Transverse colon (tissue), 4 donors: ENCODE measurements around the gene FUT6. TPM values are rescaled to one million over a fixed set of nuclear protein-coding genes. Genes with fewer than 3 reads are reported as not detected.

Source experiments
- DNase-seq: peaks from one replicate; pipeline ENCODE4 v3.0.0-alpha.2; 2019
- H3K27ac ChIP-seq, 4 donors: fragments of 200-600 bp; sonication (generic); 2 replicates each; pipeline ENCODE4 v1.5.1; 2016 to 2018; ENCODE audit warnings: inconsistent platforms in 4 of 4
- H3K27me3 ChIP-seq: fragments of 200-600 bp; sonication (generic); 2 replicates; pipeline ENCODE4 v1.5.1; 2017; ENCODE audit warnings: inconsistent platforms
- H3K36me3 ChIP-seq, 4 donors: fragments of 200-600 bp; sonication (generic); 2 replicates each; pipeline ENCODE4 v1.5.1; 2017 to 2019; ENCODE audit warnings: inconsistent platforms in 4 of 4
- H3K4me1 ChIP-seq, 4 donors: fragments of 200-600 bp; sonication (generic); 2 replicates each; pipeline ENCODE4 v1.5.1; 2017 to 2020; ENCODE audit warnings: inconsistent platforms in 4 of 4
- H3K4me3 ChIP-seq, 4 donors: fragments of 200-600 bp; sonication (generic); 1 replicate in 1 of 4; 2 replicates in 3 of 4; pipeline versions ENCODE4 v1.5.1 to v1.6.1; 2017 to 2019; ENCODE audit warnings: inconsistent platforms in 4 of 4
- H3K9me3 ChIP-seq, 2 donors: fragments of 200-600 bp; sonication (generic); 2 replicates each; pipeline ENCODE4 v1.5.1; 2017 to 2019; ENCODE audit warnings: inconsistent platforms in 2 of 2
- EP300 ChIP-seq: sonication (generic); formaldehyde crosslinking; IDR thresholded peaks from one replicate; pipeline ENCODE4 v1.6.1; 2017; ENCODE audit warnings: antibody characterized with exemption, low read depth
- POLR2A ChIP-seq: fragments of 450-650 bp; IDR thresholded peaks from one replicate; pipeline ENCODE4 v1.6.1; 2016; ENCODE audit warnings: antibody characterized with exemption, mild to moderate bottlenecking, moderate library complexity
- POLR2AphosphoS5 ChIP-seq, 3 donors: sonication (generic); formaldehyde crosslinking; IDR thresholded peaks; one replicate each; pipeline ENCODE4 v1.6.1; 2016; ENCODE audit warnings: antibody characterized with exemption in 3 of 3
- WGBS, 2 donors: methylation state at CpG; one replicate each; pipeline ENCODE4 v1.1.5; 2018; ENCODE audit warnings: low coverage in 1 of 2; 5-methylcytosine and 5-hydroxymethylcytosine counted together
- in situ Hi-C, 4 donors: fragments of 200-750 bp; cut with MboI; loops; one replicate each; pipeline versions ENCODE4 v1.15.0 to v1.15.1; 2017; ENCODE audit warnings: low sequenced_read_pairs in 3 of 4, low pct_ligation_motif_present in 1 of 4, low pct_unique_long_range_greater_than_20kb in 1 of 4
- intact Hi-C: fragments of 100-400 bp; cut with DNase I; formaldehyde crosslinking; loops from one replicate; pipeline ENCODE4 v1.15.1; 2023; ENCODE audit warnings: low total_unique reads
- total RNA-seq, 4 donors: library from RNA; depleted of rRNA; stranded (reverse); fragments of >200 nt; gene quantifications; one replicate each; pipeline ENCODE4 v1.1.0, GENCODE V29; 2016
- TF ChIP-seq, protein P1 (sequence below), 5 experiments: fragments of 200-600 bp in 3 of 5; fragments of 450-650 bp in 2 of 5; sonication (generic) in 3 of 5; IDR thresholded peaks; 1 replicate in 2 of 5; 2 replicates in 3 of 5; pipeline ENCODE4 v1.5.1; 2016 to 2017; ENCODE audit warnings: antibody characterized with exemption in 5 of 5, inconsistent platforms in 3 of 5, mild to moderate bottlenecking in 2 of 5, moderate library complexity in 1 of 5

The FUT6 gene
- total RNA-seq, 4 donors from 2014 or later, result 71.9 to 251 (median 115) TPM

DNA sequence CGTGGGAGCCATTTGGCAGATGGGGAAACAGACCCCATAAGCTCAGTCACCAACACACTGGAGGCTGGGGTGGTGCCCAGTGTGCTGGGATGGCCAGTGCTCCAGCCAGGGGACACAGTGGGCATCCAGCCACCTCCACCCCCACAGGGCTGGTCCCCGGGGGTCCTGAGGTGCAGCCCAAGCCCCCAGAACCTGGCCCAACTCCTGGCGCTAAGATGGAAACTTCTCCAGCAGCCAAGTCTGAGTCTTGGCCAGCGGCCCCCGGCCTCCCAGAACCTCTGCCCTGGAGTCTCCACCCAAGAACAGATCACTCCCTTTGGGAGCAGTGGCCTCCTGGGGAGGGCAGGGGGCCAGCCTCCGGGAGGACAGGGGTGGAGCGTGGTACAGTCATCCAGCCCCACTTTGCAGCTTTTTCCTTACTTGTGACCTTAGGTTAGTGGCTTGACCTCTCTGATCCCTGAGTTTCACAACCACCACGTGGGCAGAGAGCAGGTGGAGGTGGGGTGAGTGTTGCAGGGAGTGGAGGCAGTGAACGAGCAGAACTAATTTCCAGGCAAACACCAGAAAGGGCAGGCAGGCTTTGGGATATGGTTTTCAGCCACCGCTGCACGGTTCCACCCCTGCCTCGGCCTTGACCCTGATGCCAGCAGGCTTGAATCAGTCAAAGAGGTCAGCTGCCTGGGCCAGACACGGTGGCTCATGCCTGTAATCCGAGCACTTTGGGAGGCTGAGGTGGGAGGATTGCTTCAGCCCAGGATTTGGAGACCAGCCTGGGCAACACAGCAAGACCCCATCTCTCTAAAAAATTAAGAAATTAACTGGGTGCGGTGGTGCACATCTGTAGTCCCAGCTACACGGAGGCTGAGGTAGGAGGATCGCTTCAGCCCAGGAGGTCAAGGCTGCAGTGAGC lies 38.9 kb downstream of the FUT6 start:
- peaks cover 4 to 23% (median 18%) of the 10 kb centered on the region in 4 donors for H3K4me1 ChIP-seq
- no peak overlapping the region for H3K4me3 ChIP-seq
- DNase-seq, result no peak
- no peak overlapping the region for H3K27ac ChIP-seq
- H3K9me3 ChIP-seq, result no peaks in the 10 kb centered on the region
- intact Hi-C loops, result no loop called here
- in situ Hi-C loops, result loop anchor here in 3 of 4 donors (10.0 kb wide), 3 partner anchors 84 to 224 kb away; no protein-coding TSS in a partner anchor
- 74% methylated on average over 16 of the region's 17 CpGs; no CpG with 5 or more reads in 1 of the 2 donors for WGBS, 2 donors
- TF ChIP-seq EP300, result no peak
- no peak for TF ChIP-seq POLR2AphosphoS5 (IDR thresholded peaks at IDR 0.05)
- TF ChIP-seq, protein P1, sequence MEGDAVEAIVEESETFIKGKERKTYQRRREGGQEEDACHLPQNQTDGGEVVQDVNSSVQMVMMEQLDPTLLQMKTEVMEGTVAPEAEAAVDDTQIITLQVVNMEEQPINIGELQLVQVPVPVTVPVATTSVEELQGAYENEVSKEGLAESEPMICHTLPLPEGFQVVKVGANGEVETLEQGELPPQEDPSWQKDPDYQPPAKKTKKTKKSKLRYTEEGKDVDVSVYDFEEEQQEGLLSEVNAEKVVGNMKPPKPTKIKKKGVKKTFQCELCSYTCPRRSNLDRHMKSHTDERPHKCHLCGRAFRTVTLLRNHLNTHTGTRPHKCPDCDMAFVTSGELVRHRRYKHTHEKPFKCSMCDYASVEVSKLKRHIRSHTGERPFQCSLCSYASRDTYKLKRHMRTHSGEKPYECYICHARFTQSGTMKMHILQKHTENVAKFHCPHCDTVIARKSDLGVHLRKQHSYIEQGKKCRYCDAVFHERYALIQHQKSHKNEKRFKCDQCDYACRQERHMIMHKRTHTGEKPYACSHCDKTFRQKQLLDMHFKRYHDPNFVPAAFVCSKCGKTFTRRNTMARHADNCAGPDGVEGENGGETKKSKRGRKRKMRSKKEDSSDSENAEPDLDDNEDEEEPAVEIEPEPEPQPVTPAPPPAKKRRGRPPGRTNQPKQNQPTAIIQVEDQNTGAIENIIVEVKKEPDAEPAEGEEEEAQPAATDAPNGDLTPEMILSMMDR (IDR thresholded peaks at IDR 0.05), result no peak
- no peak for TF ChIP-seq POLR2A
- peaks cover 29% of the 10 kb centered on the region for H3K27me3 ChIP-seq
- H3K36me3 ChIP-seq, result no peaks in the 10 kb centered on the region

DNA sequence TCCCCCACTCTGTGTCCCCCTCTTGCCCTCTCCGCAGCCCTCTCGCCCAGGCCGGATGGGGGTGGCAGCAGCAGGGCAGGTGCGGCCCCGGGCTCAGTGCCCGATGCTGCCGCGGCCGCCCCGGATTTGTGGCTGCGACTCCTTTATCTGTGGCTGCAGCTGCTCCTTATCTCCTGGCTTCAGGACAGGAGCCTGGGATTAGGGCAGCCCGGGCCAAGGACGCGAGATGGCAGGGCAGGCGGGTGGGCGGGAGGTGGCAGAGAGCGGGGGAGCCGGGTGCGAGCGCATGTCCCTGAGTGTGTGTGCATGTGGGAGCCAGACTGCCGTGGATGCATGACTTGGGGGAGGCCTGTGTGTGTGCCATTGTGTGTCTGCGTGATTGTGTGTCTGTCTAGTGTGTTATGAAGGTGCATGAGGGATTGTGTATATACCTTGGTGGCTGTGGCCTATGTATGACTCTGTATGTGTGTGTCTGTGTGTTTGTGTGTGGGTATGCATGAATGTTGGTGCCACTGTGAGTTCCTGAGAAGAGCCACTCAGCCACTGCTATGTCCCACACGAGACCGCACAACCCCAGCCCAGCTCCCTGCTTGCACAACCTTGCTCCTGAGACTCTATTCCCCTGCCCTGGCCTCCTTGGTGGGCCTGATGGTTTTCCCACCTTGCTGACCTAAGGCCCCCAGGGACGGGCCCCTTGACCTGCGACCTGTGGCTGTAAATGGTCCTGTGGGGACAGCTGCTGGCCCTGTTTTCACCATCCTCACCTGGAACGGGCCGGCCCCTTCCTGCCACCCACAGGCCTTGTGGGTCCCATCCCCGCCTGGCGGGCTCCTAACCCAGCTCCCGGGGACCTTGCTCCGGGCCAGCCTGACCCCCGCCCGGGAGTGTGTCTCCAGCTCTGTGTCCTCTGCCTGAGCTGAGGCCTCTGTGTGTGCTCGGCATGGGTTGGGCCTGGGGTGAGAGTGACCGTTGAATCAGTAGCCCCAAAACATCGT lies 40.0 kb downstream of the FUT6 start:
- no peaks in the 10 kb centered on the region for H3K9me3 ChIP-seq
- H3K4me1 ChIP-seq, result peaks cover 4 to 18% (median 13%) of the 10 kb centered on the region in 4 donors
- H3K27me3 ChIP-seq, result peaks cover 24% of the 10 kb centered on the region
- intact Hi-C loops (no loop called here), in situ Hi-C loops (loop anchor here in 3 of 4 donors (10.0 kb wide), 3 partner anchors 85 to 225 kb away; no protein-coding TSS in a partner anchor)
- no peak overlapping the region for H3K4me3 ChIP-seq
- 47 to 81% methylated on average over 5 to 33 of the region's 37 CpGs for WGBS, 2 donors
- H3K27ac ChIP-seq, result no peak overlapping the region
- DNase-seq, result no peak
- TF ChIP-seq POLR2AphosphoS5 (IDR thresholded peaks at IDR 0.05), result no peak
- TF ChIP-seq, protein P1 (IDR thresholded peaks at IDR 0.05), result no peak
- no peak for TF ChIP-seq POLR2A
- no peak for TF ChIP-seq EP300
- H3K36me3 ChIP-seq, result no peaks in the 10 kb centered on the region

DNA sequence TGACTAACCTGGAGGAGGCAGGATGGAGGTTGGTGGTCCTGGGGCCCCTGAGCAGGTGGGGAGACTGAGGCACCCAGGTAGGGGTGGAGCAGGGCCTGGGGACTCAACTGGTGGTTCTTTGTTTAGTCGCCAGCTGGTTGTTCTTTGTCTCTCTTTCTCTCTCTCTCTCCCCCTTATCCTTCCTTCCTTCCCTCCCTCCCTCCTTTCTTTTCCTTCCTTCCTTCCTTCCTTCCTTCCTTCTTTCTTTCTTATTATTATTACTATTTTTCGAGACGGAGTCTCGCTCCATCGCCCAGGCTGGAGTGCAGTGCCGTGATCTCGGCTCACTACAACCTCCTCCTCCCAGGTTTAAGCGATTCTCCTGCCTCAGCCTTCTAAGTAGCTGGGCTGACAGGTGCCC lies 41.3 kb downstream of the FUT6 start:
- peaks cover 0 to 5% (median 2%) of the 10 kb centered on the region in 4 donors for H3K4me1 ChIP-seq
- H3K27ac ChIP-seq, result no peak overlapping the region
- WGBS, 2 donors, result 84 to 89% methylated on average over 3 to 8 of the region's 8 CpGs
- intact Hi-C loops, result no loop called here
- H3K9me3 ChIP-seq, result no peaks in the 10 kb centered on the region
- H3K4me3 ChIP-seq, result no peak overlapping the region
- in situ Hi-C loops, result no loop called here
- H3K36me3 ChIP-seq, result no peaks in the 10 kb centered on the region
- TF ChIP-seq POLR2A, result no peak
- TF ChIP-seq POLR2AphosphoS5 (IDR thresholded peaks at IDR 0.05), result no peak
- TF ChIP-seq, protein P1 (IDR thresholded peaks at IDR 0.05), result no peak
- no peak for TF ChIP-seq EP300
- no peak for DNase-seq
- H3K27me3 ChIP-seq, result peaks cover 13% of the 10 kb centered on the region
